ENCODE results near the gene MOGAT2.
"Not testable (repeated sequence)": the region's sequence is repeated elsewhere in the genome, so short reads cannot be mapped to it uniquely, and the experiment has no call there.

MOGAT2 gene

GRCh38 chr11:75740681-75741080, 23.0 kb downstream of the MOGAT2 start:
- no peak overlapping the region for H3K4me3 ChIP-seq (ENCODE audit: low read depth, low read length)
- no peak for DNase-seq (ENCODE audit: low read depth)

GRCh38 chr11:75743159-75743558, 25.5 kb downstream of the MOGAT2 start:
- not testable (repeated sequence) for DNase-seq (ENCODE audit: low read depth)

More at GRCh38 chr11:75740681-75741080, 23.0 kb downstream of the MOGAT2 start:
- TF ChIP-seq CTCF (IDR thresholded peaks at IDR 0.05; ENCODE audit: insufficient read depth, low read depth, low read length, missing control alignments): no peak

GRCh38 chr11:75743711-75744563, 26.3 kb downstream of the MOGAT2 start:
- no peak for TF ChIP-seq CTCF (IDR thresholded peaks at IDR 0.05; ENCODE audit: insufficient read depth, low read depth, low read length, missing control alignments)
- no peak overlapping the region for H3K4me3 ChIP-seq (ENCODE audit: low read depth, low read length)
- no peak for DNase-seq (ENCODE audit: low read depth)

More at GRCh38 chr11:75743159-75743558, 25.5 kb downstream of the MOGAT2 start:
- not testable (repeated sequence) for H3K4me3 ChIP-seq (ENCODE audit: low read depth, low read length)

- no peak for DNase-seq (ENCODE audit: low read depth)
- TF ChIP-seq CTCF (IDR thresholded peaks at IDR 0.05; ENCODE audit: insufficient read depth, low read depth, low read length, missing control alignments): no peak
- no peak overlapping the region for H3K4me3 ChIP-seq (ENCODE audit: low read depth, low read length)
Observed at GRCh38 chr11:75745807-75746206, 28.2 kb downstream of the MOGAT2 start.

- DNase-seq (ENCODE audit: low read depth); H3K4me3 ChIP-seq (ENCODE audit: low read depth, low read length): not testable (repeated sequence)
Observed at GRCh38 chr11:75748729-75749273, 31.2 kb downstream of the MOGAT2 start.

- not testable (repeated sequence) for DNase-seq (ENCODE audit: low read depth); H3K4me3 ChIP-seq (ENCODE audit: low read depth, low read length)
Observed at GRCh38 chr11:75754933-75755332, 37.3 kb downstream of the MOGAT2 start.

GRCh38 chr11:75757651-75758050, 40.0 kb downstream of the MOGAT2 start:
- no peak for DNase-seq (ENCODE audit: low read depth)
- TF ChIP-seq CTCF (IDR thresholded peaks at IDR 0.05; ENCODE audit: insufficient read depth, low read depth, low read length, missing control alignments): no peak
- H3K4me3 ChIP-seq (ENCODE audit: low read depth, low read length): no peak overlapping the region

GRCh38 chr11:75759832-75760231, 42.2 kb downstream of the MOGAT2 start:
- no peak for TF ChIP-seq CTCF (IDR thresholded peaks at IDR 0.05; ENCODE audit: insufficient read depth, low read depth, low read length, missing control alignments)
- no peak for DNase-seq (ENCODE audit: low read depth)
- no peak overlapping the region for H3K4me3 ChIP-seq (ENCODE audit: low read depth, low read length)
